HG02623 (cell line): ENCODE data around the gene NECTIN4.
A peak's percentile ranks its signal among the peaks of the same experiment; 100 is the strongest.
"Not testable (repeated sequence)": the region's sequence is repeated elsewhere in the genome, so short reads cannot be mapped to it uniquely, and the experiment has no call there.

Experiments
- ATAC-seq: cut with Tn5 transposase; IDR thresholded peaks from one replicate; pipeline ENCODE4 v1.9.1; 2021; ENCODE audit warnings: moderate library complexity; ENCODE audit not compliant: unreplicated experiment

Gene NECTIN4

DNA sequence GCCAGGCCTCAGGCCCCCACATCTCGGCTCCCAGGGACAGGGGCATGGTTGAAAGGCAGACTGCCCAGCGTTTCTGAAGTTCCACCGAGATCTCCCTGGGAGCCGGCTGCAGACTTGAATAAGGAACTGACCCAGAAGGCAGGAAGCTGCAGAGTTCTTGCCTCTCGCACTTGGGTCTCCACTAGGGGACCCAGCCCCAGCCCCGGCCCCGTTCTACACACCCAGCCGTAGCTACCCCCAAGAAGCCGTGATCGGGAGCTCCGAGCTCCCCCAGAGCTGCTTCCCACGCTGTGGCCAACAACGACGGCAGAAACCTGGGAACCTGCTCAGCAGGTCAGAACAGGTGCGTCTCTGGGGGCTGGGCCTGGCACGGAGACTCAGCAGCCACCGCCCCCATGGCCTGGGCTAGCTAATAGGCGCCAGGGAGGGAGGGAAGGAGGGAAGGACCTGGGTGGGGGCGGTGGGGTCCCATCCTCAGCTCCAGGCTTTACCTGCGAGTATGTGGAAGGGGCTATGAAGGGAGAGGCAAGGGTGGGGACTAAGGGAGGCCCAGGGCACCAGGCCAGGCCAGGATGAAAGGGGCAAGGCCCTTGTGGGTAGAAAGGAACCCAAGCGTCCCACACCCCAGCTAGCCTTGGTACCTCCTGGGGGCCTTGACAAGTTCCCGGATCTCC lies at the start of gene NECTIN4:
TSS of gene NECTIN4 (minus strand) at position 308 of the 674 bp plus-strand sequence. CDS start at position 46, 262 bp downstream.
- no peak for ATAC-seq

DNA sequence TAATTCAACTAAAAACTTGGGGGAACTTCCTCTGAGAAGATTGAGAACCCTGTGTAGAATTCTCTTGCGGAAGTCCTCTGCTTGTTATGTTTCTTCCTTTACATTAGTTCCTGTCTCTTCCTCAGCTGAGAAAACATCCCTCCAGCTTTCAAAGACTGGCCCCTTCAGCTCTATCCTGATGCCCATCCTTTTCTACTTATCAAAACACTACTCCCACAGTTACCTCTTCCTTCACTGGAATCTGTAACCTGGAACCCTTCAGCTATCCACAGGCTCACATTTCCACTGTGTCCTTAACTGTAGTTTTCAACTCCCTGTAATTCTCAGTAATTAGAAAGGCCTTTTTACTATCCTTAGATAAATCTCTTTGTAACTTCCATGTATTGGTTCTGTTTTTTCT lies 49.1 kb upstream of the NECTIN4 start:
- no peak for ATAC-seq

DNA sequence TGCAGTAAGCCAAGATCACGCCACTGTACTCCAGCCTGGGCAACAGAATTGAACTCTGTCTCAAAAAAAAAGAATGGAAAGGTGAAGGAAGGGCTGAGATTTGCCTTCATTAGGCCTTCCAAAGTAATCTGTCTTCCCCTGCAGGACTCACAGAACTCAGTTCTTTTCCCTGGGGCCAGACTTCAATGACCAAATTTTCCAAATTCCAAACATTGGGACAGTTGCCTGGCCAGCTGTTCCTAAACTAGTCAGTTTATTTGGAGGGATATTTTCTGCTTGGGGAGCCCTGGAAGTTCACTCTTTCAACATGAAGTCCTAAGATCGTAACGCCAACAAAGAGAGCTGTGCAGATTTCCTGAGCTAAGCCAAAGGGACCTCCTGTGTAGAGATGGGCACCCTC lies 48.5 kb upstream of the NECTIN4 start:
- ATAC-seq: no peak

DNA sequence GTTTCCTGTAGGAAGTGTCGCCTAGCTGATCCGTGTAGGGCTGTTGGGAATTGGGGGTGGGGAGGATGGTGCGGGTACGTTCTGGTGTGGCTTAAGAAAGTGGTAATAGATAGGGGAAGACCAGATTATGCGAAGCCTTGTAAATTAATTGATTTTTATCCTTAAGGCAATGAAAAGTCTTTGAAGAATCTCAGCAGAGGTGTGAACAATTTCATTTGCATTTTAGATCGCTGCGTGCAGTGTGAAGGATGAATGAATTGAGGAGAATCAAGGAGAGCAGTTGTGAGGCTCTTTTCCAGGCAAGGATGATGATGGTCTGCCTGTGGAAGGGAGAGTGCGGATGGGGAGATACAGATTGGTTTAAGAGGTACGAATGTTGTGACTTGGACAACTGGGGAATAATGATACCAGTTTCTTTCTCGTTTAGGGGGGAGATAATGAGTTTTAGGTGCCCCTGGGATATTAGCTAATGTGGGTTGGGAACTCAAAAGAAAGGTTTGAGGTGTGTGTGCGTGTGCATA lies 43.9 kb upstream of the NECTIN4 start:
- ATAC-seq: no peak

DNA sequence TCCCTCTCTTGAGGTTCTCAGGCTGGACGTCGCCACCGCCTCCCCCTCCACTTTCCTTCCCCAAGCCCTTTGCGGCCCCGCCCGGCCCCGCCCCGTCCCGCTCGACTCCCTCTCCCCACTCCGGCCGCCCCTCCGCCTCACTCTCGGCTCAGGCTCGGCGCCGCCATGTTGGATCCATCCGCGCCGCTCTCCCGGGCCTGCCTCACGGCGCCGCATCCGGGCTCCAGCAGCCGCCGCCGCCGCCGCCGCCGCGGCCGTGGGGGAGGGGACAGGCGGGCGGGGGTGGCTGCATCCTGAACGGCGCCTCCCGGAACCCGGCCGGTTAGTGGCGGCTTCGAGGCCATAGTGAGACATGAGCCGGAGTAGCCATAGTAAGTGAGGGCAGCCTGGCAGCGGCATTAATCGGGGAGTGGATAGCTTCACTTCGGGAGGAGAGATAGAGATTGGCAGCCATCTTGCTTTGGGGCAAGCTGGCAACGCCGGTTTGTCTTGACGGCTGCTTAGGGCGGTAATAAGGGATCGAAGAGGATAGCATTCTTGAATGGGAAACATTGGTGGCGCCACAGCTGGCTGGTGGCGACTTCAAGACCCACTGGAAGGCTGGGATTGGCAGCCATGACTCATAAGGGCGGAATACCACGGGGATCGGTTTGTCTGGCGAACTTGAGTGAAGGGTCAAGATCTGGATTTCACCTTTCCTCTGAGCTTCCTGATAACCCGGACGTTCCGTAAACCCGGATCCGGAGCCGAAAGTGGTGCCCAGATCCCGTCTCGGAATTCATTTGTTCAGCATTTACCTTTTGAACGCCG lies 43.3 kb upstream of the NECTIN4 start, which contains the start of gene DEDD:
TSS of gene DEDD (minus strand) at position 258 of the 810 bp plus-strand sequence. CDS start 8,205 bp downstream, outside the sequence.
- peak; percentile 95 for ATAC-seq

DNA sequence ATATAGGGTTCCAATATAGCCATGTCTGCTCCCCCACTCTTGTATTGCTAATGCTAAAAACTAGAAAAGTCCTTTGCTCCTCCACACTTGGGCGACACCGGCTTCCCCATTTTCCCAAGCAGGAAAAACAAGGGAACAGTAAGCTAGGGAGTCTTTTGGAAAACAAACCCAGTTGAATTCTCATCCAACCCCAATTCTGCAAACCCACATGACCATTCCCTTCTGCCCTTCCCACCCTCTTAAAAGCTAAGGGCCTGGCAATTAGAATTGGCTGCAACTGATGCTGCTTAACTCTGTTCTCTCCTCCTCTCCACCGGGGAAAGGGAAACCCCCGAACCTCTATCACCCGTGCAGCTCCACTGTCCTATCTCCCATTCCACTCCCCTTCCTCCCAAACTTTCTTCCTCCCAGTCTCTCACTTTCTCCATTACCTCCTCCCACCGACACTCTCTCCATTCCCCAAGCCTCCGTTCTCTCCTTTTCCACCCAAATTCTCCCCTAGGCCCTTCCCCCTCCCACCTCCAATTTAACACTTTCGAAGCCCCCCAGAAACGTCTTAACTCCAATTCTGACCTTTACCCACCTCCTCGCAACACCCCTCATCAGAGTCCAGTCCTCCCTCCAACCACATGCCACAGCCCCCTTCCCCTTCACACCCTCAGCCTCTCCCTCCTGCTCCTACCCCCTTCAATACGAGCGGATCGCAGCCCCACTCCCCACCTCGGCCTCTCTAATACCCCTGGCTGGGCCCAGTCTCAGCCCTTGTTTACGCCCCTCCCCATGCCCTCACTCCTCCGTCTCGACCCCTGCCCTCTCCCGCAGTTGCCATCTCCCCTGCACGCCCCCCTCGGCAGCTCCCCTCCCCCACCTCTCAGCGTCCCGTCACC lies 42.4 kb upstream of the NECTIN4 start:
- ATAC-seq: no peak

DNA sequence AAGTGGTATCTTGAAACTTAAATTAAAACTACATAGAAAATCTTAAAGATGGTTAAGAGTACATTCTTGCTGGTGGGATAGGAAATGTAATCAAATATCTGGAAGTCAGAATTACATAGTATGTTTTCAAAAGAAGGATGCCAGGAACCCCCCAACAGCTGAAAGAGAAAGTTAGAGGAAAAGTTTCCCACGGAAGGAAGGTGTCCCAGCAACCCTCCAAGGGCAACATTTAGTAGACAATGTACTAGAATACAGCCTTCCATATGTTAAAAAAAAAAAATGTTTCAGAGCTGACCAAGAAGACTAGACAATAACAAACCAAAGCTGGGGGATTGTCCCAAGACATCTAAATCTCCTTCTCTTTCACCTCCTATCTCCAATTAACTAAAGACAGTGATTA lies 40.9 kb upstream of the NECTIN4 start:
- no peak for ATAC-seq

DNA sequence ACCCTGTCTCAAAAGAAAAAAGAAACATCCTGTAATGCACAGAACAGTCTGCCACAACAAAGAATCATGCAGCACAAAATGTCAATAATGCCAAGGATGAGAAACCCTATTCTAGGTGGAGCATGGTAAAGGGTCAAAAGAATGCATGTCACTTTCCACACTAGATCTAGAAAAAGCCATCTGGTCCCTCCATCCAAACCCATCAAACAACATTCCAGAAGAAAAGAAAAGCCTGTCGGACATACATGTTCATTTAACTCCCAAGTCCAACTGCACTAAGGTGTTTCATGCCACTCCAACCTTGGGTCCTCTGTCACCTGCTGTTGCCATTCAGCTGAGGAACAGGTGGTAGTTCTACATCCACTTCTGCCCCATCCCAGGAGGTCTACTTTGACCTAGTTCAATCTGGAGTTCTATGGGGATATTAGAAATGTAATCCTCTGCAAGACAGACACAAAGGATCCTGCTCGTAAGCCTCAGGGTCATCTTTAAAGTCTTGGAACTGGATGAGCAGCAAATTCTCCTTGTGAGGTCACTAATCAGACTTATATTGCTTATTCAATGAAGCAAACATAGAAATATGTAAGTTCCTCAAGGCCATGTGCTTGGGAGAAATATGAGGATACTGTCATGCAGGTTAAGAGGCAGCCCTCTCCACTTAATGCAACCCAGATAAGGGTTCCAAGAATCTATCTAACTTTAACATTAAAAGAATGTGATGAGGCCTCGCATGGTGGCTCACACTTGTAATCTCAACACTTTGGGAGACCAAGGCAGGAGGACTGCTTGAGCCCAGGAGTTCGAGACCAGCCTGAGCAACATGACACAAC lies 39.4 kb upstream of the NECTIN4 start:
- no peak for ATAC-seq

DNA sequence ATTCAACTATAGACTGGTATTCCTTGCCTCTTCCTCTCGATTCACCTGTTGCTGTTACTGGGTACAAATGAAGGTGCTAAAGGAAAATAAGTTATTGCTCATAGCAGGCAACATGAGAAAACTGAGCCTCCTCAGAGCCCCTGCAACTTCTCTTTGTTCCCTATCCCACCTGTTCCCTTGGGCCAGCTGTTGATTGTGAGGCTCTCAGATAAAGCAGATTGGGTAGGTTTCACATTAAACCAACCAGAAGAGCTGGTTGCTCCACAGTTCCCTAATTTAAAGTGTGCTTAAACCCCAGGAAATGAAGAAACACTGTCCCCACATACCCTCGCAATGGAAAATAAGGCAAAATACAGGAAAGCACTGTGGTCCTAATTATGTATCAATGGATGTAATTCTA lies 38.3 kb upstream of the NECTIN4 start:
- no peak for ATAC-seq

DNA sequence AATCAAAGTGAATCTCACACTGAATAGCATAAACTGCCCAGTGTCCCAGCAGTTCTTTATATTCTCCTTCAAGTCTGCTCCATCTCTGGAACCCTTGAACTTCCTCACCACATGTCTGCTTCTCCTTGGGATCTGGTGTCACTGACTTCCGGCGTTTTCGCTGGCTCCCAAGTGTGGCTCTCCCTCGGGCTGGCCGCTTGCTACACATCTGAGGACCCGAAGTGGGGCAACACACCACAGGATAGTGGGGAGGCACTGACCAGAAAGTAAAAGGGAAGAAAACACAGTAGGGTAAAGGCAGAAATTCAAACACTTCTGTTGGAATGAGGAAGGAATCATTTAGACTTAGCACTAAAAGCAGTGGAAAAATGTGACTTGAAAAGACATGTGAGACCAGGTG lies 33.6 kb upstream of the NECTIN4 start:
- ATAC-seq: no peak

DNA sequence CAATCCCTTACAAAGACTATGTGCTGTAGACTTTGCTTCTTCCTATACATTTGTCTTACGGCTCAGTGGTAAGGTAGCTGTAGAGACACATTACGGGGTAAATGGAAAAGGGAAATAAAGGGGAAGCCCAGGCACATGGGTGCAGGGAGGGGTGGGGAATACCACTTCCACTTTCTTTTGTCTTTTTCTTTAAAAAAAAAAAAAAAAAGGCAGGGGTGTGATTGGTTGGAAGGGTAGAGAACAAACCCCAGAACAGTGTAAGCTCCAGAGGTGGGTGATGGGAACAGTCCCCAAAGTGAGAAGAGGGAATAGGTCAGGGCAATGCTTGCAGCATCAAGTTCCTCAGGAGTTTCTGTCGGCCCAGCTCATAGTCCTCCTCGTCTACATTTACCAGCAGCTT lies 32.5 kb upstream of the NECTIN4 start:
- ATAC-seq: no peak

DNA sequence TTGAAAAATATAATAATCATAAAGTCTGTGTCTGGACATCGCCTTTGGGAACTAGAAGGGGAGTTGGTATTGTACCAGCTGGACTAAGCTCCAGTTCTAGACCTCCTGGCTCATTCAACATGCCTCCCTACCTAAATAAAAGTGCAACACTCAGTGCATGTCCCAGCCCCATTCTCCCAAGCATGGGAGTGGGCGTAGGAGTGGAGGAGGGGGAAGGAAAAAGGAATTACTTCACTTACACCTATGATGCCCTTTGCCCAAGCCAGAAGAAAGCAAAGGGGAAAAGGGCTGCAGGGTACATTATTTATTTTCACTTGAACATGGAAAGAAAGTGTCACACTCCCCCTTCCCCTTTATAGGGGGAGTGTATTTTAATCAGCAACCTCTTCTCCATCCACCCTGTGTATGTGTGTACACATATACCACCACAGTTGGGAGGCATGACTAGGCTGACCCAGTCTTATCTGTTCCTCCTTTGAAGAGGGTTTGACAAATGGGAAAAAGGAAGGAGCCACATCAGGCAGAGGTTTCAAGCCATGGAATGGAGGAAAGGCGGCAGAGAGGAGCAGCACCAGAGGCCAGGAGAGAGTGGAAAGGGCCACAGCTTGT lies 31.8 kb upstream of the NECTIN4 start:
- ATAC-seq: no peak

DNA sequence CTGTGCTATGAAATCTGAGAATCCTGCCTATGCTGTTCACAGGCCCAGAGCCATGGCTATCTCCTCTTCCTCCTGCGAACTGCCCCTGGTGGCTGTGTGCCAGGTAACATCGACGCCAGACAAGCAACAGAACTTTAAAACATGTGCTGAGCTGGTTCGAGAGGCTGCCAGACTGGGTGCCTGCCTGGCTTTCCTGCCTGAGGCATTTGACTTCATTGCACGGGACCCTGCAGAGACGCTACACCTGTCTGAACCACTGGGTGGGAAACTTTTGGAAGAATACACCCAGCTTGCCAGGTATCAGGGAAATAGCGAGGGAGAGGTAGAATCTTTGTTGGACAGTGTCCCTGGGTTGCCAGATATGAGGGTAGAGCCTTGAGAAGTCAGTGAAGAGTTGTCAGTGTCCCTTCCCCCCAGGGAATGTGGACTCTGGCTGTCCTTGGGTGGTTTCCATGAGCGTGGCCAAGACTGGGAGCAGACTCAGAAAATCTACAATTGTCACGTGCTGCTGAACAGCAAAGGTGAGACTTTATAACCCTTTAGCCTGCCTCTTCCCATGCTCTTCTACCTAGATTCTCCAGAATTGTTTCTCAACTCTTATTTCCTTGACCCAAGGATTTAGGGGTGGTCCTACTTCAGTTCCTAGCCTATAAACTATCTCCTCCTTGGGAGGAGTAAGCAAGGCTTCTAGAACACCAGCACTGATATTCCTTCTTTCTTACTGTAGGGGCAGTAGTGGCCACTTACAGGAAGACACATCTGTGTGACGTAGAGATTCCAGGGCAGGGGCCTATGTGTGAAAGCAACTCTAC lies 29.9 kb upstream of the NECTIN4 start:
- ATAC-seq: peak; percentile 41

DNA sequence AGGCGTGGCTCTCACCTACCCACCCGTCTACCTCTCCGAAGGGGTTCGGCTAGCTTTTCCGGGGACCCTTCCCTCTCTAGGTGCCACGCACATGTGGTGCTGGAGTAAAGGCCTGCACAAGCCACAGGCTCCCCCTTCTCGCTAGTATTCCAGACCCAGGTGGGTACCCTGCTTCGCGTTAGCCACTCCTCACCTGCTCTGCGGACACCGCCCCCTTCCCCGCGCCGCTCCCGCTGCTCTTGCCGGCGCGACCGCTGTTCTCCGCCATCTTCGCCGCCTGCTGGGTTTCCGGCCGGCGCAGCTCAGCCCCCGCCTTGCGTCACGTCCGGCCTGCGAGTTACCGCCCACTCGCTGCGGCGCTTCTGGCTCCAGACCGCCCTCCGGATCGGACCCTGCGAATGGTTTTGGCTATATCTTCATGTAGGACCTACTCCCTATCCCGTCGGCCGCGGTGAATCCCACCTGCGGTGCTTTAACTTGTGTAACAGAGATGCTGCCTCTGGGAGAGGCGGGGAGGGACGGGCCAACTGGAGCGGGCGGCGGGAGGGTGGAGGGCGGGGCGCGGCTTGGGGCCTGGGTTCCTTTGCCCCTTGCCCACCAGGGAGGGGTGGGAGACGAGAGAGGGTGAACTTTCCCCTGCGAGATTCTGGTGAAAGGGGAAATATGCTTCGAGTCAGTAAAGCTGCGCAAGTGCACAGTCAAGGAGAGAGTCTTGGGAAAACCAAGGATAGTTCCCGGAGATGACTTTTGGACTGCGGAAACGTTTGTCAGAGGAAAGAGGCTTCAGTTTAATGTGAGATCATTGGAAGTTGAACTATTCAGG lies 28.6 kb upstream of the NECTIN4 start, which contains the start of the genes NIT1 and PFDN2:
TSS of gene NIT1 (plus strand) at position 347 of the 823 bp plus-strand sequence. CDS start at position 419, 72 bp downstream.
TSS of gene PFDN2 (minus strand) at position 279 of the 823 bp plus-strand sequence. CDS start at position 268, 11 bp downstream.
- peak; percentile 76 for ATAC-seq

DNA sequence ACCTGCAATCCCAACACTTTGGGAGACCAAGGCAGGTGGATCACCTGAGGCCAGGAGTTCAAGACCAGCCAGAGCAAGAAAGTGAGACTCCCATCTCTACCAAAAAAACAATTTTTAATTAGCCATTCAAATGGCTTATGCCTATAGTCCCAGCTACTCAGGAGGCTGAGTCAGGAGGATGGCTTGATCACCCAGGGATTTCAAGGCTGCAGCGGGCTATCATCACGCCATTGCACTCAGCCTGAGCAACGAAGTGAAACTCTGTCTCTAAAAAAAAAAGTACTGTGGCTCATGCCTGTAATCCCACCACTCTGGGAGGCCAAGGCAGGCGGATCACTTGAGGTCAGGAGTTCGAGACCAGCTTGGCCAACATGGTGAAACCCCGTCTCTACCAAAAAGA lies 26.6 kb upstream of the NECTIN4 start:
- ATAC-seq: not testable (repeated sequence)

DNA sequence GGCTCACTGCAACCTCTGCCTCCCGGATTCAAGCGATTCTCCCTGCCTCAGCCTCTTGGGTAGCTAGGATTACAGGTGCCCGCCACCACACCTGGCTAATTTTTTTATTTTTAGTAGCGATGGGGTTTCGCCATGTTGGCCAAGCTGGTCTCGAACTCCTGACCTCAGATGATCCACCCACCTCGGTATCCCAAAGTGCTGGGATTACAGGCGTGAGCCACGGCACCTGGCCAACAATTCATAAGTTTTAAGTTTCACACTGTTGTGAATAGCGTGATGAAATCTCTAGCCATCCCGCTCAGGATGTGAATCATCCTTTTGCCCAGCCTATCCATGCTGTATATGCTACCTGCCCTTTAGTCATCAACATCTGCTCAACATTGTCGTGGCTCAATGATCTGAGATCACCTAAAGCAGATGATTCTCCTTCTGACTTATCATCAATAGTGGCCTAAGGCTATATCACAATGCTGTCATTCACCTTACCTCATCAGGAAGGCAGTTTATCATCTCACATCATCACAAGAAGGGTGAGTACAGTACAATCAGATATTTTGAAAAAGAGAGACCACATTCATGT lies 25.9 kb upstream of the NECTIN4 start:
- no peak for ATAC-seq

DNA sequence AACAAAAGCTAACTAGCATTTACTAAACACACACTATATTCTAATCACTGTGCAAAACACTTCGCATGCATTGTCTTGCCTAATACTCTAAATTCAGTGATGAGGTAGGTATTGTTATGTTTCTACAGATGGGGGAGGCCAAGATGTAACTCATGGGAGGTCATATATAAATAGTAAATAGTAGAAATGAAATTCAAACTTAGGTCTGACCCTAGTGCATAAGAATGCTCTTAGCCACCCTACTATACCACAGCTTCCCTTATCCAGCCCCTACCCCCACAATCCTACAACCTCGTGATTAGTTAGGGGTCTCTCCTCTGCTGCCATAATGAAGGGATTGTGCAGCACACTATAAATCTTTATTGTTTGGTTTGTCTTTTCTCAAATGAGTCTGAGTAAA lies 25.2 kb upstream of the NECTIN4 start:
- ATAC-seq: no peak
